TTC549 (cell line): Measurements from ENCODE around the gene INSYN2B.
"Not testable (repeated sequence)": the region's sequence is repeated elsewhere in the genome, so short reads cannot be mapped to it uniquely, and the experiment has no call there.

ENCODE experiments used
- FAIRE-seq: peaks from 2 replicates; lab custom pipeline; 2012; peaks lifted over from hg19 to GRCh38; lab: Jason Lieb, UNC

INSYN2B gene

GRCh38 chr5:169848271-169848670 lies 132.0 kb downstream of the INSYN2B start:
- no peak for FAIRE-seq

GRCh38 chr5:169847519-169847918 lies 132.8 kb downstream of the INSYN2B start:
- FAIRE-seq, result no peak

GRCh38 chr5:169842699-169843098 lies 137.6 kb downstream of the INSYN2B start:
- FAIRE-seq, result no peak

GRCh38 chr5:169840405-169840804 lies 139.9 kb downstream of the INSYN2B start:
- FAIRE-seq, result no peak

- FAIRE-seq, result no peak
These were observed 141.6 kb downstream of the INSYN2B start for GRCh38 chr5:169838688-169839087.

GRCh38 chr5:169837686-169838085 lies 142.6 kb downstream of the INSYN2B start:
- no peak for FAIRE-seq

GRCh38 chr5:169836835-169837536 lies 143.3 kb downstream of the INSYN2B start:
- no peak for FAIRE-seq

GRCh38 chr5:169834540-169834939 lies 145.8 kb downstream of the INSYN2B start:
- not testable (repeated sequence) for FAIRE-seq

GRCh38 chr5:169833681-169834292 lies 146.5 kb downstream of the INSYN2B start:
- not testable (repeated sequence) for FAIRE-seq

- FAIRE-seq, result no peak
These were observed 147.4 kb downstream of the INSYN2B start for GRCh38 chr5:169832845-169833244.

- FAIRE-seq, result no peak
These were observed 148.0 kb downstream of the INSYN2B start for GRCh38 chr5:169832304-169832703.

GRCh38 chr5:169831331-169831730 lies 149.0 kb downstream of the INSYN2B start:
- no peak for FAIRE-seq

GRCh38 chr5:169828385-169828784 lies 151.9 kb downstream of the INSYN2B start:
- no peak for FAIRE-seq

- FAIRE-seq, result no peak
These were observed 152.5 kb downstream of the INSYN2B start for GRCh38 chr5:169827769-169828168.

- no peak for FAIRE-seq
These were observed 153.7 kb downstream of the INSYN2B start for GRCh38 chr5:169826618-169827017.

GRCh38 chr5:169817031-169817430 lies 163.3 kb downstream of the INSYN2B start:
- FAIRE-seq, result no peak

- FAIRE-seq, result no peak
These were observed 165.8 kb downstream of the INSYN2B start for GRCh38 chr5:169814522-169814921.
